ENCODE results near the gene CEBPB.

CEBPB gene

DNA sequence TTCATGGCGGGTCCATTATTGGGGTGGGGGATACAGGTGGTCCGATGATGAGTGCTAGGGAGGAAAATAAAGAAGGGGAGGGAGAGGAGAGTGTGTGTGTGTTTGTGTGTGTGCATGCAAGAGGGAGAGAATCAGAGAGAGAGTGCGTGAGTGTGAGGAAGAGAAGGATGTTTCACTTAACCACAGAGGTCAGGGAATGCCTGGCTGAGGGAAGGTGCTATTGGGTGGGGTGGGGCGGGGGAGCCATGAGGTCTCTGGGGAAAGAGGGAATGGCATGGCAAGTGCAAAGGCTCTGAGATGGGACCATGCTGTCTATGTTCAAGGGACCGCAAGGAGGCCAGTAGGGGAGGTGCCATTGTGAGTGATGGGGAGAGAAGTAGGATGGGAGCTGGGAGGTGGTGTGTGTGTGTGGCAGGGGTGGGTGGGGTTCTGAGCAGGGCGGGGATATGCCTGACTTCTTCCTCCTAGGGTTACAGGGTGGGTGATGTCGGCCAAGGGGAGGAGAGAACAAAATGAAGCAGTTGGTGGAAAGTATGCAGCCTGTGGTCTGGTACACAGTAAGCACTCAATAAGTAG lies 23.0 kb downstream of the CEBPB start:
- no peak for DNase-seq (ENCODE audit: low spot score)

DNA sequence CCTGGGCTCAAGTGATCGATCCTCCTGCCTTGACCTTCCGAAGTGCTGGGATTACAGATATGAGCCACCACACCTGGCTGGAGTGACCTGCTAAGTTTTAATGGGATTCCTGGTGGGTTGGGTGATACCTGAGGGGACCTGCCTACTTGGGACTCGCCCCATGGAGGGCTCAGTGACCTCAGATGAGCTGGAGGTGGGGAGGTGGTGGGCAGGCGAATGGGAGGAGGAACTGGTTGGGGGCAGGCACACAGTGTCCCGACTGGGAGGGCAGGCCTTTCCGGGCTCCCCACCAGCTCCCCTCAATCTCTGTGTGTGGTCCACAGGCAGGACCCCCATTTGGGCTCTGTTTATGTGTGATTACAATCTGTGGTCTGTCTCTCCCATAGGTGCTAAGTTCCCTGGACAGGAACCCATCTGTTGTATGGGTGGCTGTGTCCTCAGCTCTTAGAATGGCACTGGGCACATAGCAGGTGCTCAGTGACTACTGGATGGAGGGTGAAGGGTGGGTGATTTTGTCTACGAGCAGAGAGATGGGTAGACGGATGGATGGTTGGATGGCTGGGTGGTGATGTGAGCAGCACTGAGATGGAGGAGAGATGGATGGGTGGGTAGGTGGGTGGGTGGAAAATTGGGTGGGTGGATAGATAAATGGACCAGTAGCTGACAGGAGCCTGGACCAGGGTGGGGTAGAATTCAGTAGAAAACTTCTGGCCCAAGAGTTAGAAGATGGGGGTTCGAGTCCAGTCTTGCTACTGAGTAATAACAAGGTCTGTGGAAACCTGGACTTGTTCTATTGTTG lies 23.8 kb downstream of the CEBPB start:
- DNase-seq (ENCODE audit: low spot score) = no peak

DNA sequence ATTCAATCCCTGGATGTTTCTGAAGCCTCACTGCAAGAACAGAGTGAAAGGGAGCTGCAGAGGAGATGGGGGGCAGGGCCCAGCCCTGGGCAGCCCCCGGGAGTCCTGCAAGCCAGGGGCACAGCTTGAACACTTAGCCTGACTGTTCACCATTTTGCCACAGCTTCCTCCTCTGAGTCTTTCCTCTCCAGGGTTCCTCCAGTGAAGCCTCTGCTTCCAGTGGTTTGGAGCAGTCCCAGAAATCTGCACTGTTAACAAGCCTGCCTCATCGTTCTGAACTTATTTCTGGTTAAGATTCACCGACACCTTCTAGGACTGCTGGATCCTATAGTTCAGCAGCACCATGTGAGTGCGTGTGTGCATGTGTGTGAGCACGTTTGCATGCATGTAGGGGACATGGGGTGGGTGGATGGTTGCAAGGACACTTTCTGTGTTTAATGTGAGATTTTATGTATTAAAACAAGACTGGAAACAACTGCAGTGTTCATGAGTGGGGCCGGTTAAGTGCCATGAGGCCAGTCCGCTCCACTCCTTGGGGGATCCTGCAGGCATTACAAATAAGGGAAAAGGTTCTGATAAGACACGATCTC lies 24.6 kb downstream of the CEBPB start:
- DNase-seq (ENCODE audit: low spot score) = peak; percentile 69

DNA sequence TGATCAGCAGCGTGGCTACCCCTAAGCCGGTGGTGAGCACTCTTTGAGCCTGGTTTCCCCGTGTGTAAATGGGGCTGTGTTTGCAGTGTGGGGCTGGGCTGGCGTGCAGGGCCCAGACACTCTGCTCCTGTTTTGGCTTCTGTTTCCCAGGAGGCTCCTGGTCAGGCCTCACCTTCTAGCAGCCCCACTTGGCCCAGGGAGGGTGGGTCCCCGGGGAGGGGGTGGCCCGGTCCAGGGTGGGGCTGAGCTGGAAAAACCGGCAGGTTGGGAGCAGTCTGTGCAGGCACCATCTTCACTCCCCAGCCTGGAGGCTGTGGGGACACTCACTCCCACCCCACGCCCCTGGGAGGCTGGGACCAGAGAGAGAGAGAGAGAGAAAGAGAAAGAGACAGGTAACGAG lies 25.3 kb downstream of the CEBPB start:
- DNase-seq (ENCODE audit: low spot score) = no peak

DNA sequence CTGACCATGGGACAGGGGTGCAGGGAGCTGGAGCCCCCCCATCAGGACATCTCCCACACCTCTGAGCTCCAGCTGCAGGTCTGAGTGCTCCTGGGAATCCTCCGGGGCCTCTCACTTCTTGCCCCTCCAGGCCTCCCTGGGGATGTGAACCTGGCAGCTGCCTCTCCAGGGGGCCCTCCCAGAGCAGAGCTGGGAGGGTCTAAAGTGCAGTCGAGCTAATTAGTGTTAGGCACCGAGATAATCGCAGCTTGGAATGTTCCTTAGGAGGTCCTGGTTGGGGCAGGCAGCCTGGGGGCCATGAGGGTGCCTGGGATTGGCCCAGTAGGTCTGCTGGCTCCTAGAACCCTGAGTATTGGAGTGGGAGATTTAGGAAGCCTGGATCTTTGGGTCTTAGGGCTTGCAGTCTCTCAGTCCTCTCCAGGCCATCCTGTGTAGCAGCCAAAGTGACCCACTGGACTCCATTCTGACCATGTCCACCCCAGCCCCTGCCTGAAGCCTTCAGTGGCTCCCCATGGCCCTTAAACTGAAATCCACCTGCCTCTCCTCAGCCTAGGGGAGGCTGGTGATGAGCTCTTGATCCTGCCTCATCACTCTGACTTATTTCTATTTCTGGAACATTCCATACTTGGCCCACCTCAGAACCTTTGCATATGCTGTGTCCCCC lies 26.0 kb downstream of the CEBPB start:
- no peak for DNase-seq (ENCODE audit: low spot score)

DNA sequence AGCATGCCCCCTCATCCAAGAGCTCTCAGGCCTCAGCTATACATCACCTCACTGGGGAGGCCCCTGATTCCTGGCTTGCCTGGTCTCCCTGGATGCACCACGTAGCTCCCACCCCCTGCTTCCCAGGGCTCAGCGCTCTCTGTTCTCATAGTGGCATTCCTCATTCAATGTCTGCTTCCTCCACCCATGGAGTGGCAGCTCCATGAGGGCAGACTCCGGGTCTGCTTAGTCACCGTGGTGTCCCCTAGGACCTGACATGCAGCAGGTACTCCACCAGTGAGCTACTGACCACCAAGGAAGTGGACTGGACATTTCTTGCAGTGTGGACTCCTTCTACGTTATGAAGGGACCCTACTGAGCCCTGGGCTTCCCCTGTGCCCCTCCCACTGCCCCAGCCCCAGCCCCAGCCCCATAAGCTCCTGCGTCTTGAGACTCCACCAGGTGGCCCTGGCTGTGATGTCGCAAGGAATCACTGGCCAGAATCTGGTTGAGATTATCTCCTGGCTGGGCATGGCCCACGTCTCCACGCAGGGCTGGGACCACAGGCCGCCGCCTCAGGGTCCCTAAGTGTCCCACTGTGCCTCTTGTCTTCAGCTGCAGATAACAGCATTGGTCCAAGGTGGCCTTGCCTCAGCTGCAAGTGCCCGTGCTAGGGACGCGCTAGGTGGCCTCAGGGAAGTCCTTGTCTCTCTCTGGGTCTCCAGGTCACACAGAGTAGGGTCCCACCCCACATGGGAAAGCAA lies 26.7 kb downstream of the CEBPB start:
- DNase-seq (ENCODE audit: low spot score) = no peak

DNA sequence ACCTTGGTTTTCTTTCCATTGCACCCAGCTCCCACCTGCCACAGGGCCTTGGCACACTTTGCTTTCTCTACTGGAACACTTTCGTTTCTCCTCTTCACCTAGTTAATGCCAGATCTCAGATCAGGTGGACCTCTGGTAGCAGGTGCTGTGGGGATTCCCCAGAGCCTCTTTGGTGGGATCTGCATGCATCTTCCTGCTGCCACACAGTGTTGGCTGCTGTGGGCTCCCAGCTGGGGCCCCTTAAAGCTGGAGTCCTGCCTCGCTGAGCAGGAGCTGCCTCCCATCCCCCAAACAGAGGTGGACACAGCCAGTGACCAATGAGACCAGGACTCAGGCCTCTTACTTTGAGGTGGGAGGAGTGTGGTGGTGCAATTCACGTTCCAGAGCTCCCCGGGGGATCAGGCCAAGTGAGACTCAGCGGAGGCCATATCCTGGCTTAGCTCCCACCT lies 28.4 kb downstream of the CEBPB start:
- DNase-seq (ENCODE audit: low spot score) = no peak

DNA sequence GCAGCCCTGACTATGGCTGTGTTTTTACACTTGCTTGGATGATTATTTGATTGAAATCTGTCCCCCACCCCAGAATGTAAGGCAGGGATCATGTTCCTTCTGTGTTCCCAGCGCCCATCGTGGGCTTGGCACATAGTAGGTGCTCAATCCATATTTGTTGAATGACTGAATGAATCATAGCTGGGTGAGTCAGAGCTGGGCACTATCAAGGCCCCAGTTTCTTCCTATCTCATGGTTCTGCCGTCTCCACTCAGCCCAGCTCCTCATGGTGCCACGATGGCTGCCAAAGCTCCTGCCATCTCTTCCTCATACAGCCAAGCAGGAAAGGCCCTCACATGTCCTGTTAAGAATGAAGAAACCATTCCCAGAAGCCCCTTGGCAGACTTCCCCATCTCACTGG lies 29.0 kb downstream of the CEBPB start:
- DNase-seq (ENCODE audit: low spot score) = no peak

DNA sequence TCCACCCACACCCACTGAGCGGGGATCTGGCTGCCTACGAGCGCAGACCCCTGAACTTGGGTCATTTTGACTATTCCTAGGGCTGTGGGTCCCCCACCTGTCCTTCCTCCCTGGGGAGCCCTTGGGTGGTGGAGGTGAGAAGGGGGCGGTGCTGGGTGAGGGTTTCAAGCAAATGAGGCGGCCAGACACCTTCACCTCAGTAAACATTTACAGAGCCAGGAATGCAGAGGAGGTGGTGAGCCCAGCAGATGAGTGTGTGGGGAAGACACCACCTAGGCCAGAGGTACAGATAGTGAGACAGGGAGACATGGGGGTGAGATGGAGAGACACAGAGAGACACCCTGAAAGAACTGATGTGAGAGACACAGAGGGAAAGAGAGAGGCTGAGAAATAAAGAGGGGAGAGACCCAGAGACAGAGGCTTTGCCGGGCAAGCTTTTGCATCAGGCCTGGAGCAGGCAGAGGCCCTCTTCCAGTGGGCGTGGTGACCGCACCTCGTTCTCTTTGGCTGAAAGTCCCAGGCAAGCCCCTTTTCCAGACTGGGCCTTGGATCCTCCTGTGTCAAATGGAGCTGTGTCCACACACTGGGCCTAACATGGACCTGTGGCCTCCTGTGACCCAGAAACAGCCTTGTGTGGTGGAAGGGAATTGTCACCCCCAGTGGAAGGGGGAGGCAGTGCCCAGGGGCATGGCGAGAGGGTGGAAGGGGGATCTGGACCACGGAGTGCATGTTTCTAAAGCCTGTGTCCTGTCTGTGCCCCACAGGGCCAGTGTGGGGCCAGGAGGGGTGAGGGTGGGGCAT lies 29.7 kb downstream of the CEBPB start:
- DNase-seq (ENCODE audit: low spot score) = no peak

DNA sequence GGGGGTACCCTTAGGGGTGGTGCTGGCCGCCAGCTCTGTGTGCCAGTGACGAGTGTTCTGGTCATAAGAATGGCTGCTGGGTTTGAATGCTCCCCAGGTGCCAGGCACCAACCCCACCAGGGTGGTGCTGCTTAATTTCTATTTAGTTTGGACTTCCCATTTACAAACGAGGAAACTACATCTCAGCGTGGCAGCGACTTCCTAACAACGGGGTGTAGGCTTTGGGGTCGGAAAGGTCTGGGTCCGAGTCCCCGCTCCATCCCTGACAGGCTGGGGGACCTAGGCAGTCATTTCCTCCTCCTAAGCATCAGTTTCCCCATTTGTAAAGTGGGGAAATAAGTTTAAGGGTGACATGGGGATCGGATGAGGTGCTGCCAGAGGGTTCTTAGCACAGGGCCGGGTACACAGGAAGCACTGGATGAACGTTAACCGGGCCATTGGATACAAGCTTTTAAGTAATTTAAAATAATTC lies 30.3 kb downstream of the CEBPB start:
- no peak for DNase-seq (ENCODE audit: low spot score)

DNA sequence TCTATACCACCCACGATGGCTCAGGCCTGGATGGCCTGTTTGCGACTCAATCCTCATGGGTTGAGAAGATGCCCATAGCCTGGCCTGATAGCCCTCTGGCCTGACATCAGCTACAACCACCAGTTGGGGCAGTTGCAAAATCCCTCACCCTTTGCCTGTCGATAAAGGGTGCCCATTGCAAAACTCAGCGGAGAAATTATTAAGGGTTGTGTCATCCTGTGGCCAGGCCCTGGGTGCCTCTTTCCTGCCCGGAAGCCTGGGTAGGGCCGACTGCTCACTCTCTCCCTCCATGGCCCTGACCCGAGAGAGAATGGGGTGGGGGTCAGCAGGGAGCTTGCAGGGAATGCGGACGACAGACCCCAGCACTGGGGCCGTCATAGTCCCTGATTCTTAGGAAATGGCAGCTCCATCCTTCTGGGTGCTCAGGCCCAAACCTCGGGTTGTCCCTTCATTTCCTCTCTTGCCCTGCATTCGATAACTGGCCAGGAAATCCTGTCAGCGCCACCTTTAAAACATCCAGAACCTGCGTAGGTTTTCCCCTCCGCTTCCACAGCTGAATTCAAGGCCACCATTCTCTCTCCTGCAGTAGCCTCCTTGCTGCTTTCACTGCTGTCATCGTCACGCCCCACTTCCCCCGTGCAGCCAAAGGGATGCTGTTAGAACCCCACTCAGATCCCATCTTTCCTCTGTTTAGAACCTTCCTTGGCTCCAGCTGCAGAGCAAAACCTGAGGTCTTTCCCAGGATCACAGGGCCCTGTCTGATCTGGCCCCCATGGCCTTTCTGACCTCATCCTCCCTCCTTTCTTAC lies 31.1 kb downstream of the CEBPB start:
- DNase-seq (ENCODE audit: low spot score) = peak; percentile 62

DNA sequence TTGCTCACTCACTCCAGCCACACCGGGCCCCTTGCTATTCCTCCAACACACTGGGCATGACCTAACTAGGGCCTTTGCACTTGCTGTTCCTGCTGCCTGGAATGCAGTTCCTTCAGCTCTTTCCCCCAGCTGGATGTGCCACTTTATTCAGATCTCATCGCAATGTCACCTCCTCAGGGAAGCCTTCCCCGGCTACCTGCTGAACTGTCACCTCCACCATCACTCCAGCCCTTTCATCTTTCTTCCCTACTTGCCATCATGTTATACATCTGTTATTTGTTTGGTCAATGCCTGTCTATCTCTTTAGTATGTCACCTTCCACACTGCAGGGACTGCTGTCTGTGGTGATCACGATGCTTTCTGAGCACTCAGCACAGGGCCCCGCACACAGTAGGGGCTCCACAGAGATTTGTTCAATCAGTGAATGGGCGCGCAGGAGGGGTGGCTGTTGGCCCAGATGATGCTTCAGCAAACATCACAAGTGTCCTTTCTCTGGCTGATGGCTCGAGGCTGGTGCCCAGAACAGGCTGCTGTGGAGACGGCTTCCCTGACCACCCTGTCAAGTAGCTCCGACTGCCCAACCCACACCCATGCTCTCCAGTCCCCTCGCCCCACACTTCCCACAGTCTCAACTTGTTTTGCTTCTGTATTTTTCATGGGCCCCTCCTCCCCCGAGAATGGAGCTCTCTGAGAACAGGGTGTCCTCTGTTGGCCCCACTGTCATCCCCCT lies 31.8 kb downstream of the CEBPB start:
- no peak for DNase-seq (ENCODE audit: low spot score)

DNA sequence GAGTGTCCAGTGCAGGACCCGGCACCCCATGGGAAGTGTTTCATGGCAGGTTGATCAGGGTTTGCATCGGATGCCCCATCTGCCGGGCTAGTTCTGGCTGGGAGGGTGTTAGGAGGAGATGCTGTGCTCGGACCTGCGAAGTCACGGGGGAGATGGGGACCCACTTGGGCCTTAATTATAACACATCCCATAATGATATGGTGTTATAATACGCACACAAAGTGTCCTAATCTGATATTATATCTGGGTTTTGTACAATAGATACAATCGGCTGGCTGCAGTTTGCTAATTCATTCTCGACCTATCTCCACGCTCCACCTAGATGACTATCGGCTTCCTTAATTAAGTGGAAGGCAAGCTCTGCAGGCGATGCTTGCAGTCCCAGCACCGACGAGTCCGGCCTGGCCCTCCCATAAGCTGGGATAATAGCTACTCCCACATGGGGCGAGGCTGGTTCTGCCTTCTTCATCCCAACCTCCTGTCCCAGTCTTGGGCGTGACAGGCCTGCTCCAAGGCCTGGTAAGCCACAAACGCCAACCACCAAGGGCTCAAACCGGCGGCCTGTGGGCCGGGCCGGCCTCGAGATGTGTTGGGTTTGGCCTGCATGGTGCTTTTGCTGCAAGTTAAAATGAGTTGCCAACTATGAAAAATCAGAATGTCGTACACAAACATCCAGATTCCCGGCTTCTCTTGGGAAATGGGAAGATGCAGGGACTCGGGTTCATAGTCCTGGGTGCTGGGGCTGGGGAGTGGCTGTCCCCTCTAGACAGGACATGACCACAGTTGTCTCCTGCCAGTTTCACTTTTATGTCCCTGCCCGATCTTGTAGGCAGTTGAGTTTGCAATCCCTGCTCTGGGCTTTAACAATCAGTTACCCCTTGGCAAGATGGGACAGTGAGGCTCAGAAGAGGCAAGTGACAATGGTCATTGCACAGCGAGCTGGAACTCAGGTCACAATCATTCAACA lies 32.7 kb downstream of the CEBPB start:
- DNase-seq (ENCODE audit: low spot score) = no peak

DNA sequence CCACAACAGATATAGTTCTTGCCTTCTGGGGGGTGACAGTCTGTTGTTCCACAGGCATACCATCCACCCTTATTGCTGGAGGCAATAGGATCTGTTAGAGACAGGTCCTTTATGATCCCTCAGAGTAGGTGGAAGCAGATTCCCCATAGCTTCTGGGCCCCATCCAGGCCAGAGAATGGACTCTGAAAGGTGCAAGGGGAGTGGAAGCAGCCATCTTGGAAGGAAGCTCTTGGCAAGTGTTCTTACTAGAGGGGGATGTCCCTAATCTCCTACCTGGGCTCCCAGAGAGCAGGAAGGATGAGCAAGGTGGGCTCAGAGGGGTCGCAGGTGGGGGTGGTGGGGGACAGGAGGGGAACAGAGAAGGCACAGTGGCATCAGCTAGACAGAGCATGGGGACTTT lies 33.4 kb downstream of the CEBPB start:
- no peak for DNase-seq (ENCODE audit: low spot score)

DNA sequence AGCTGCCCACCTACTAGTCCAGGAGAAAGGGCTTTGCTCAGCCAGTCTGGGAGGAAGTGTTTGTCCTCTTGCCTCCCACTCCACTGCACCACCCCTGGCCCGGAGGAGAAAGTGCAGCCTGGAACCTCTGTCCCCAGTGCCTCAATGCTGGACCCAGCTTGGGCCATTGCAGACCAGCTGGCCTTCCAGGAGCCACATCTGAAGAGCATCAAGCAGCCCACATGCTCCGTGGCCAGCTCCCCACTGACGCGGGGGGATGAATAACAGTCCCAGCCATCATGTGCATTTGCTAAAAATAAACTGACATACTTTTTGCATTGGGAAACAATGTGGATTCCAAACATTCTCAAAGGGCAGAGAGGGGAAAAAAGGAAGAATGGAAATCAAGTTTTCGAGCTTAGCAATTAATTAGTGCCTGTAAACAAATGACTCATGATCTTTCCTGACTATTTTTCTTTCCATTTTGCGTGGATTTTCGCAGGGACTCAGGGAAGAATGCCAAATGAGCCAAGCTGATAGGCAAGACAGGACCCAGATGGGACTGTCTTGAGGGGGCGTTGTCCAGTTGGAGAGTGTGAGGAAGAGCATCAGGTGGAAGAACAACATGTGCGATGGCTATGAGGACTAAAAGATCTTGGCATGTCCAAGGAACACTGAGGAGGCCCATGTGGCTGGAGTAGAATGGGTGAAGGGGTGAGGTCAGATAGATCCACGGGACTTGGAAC lies 34.1 kb downstream of the CEBPB start:
- peak; percentile 94 for DNase-seq (ENCODE audit: low spot score)

DNA sequence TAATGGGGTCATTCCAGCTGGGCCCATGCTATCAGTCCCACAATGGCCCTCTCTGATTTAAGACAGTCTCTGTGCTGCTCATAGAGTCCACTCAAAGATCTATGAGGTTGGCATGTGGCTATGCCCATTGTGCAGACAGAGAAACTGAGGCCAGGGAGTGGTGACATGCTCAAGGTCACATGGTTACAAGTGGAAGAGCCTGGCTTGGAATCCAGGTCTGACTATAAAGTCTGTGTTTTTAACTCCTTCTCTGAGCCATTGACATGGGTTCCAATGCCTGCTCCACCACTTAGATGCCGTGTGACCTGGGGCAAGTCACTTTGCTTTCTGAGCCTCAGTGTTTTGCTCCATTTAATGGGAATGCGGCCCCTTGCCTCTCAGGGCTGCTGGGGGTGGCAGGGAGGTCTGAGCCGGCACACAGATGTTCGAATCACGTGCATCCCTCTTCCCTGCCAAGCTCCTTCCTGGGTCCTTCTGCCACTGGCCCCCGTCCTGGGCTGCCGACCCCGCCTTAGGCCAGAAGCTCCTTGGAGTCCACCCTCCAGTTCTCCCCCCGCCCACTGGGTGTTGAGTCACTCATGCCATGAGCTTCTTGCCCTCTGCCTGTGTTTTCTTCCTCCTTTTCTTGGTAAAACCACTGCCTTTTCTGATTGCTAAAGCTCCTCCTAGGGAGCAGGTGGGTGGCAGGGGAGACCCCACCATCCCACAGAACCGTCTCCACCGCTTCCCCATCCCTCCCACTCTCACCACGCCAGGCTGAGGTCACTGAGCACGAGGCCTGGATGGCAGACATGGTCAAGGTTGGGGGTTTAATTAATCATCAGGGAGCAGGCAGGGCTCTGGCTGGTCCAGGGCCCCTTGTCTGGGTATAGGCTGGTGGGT lies 35.7 kb downstream of the CEBPB start:
- DNase-seq (ENCODE audit: low spot score) = peak; percentile 82

DNA sequence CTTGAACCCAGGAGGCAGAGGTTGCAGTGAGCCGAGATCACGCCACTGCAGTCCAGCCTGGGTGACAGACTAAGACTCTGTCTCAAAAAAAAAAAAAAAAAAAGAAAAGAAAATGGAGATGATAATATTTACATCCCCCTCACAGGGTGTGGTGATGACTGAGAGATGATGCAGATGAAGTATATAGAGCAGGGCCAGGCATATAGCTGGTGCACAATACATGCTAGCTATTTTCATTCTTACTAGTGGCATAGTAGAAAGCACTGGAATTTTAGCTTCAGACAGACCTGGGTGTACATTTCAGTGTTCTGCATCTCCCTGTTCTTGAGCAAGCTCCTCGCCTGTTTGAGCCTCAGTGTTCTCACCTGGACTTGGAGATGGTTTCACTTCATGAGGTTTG lies 36.9 kb downstream of the CEBPB start:
- no peak for DNase-seq (ENCODE audit: low spot score)
